ENCODE measurements around the gene COQ8A. TPM values are rescaled to one million over a fixed set of nuclear protein-coding genes. Genes with fewer than 3 reads are reported as not detected.

COQ8A gene
- polyA plus RNA-seq, 1 experiment = 5.3 TPM

DNA sequence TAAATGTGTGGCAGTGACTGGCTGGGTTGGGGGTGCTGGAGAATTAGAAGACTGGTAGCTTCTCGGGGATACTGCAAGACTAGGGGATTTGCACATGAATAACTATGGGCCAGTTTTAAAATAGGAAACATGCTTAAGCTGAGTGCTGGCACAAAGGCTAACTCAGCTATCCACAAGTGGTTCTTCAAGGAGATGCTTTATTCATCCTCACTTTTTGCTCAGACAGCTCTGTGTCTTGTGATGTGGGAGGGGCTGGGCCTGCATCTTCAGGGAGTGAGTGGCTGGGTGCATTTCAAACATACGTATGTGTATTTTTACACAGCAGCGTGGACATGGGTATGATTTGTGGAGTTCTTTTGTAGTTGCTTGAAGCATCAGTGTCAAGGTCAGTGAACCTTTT, 2.3 kb downstream of the COQ8A start:
- POLR2A ChIA-PET = no interaction called here
- Histone ChIP-seq H3K27me3 (ENCODE audit: control insufficient read depth, insufficient read depth, low read length) (peaks cover 4% of the 10 kb centered on the region), H3K9me3 (ENCODE audit: control insufficient read depth, insufficient read depth, low read length) (no peaks in the 10 kb centered on the region), H3K4me3 (ENCODE audit: low read depth, low read length) (no peak overlapping the region), H3K27ac (ENCODE audit: low read depth, low read length) (no peak overlapping the region)
- CTCF ChIA-PET = no interaction called here
- TF ChIP-seq, protein P1, sequence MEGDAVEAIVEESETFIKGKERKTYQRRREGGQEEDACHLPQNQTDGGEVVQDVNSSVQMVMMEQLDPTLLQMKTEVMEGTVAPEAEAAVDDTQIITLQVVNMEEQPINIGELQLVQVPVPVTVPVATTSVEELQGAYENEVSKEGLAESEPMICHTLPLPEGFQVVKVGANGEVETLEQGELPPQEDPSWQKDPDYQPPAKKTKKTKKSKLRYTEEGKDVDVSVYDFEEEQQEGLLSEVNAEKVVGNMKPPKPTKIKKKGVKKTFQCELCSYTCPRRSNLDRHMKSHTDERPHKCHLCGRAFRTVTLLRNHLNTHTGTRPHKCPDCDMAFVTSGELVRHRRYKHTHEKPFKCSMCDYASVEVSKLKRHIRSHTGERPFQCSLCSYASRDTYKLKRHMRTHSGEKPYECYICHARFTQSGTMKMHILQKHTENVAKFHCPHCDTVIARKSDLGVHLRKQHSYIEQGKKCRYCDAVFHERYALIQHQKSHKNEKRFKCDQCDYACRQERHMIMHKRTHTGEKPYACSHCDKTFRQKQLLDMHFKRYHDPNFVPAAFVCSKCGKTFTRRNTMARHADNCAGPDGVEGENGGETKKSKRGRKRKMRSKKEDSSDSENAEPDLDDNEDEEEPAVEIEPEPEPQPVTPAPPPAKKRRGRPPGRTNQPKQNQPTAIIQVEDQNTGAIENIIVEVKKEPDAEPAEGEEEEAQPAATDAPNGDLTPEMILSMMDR (IDR thresholded peaks at IDR 0.05; ENCODE audit: low read depth, low read length) = no peak
- no peak for DNase-seq (ENCODE audit: low read depth, low spot score)

DNA sequence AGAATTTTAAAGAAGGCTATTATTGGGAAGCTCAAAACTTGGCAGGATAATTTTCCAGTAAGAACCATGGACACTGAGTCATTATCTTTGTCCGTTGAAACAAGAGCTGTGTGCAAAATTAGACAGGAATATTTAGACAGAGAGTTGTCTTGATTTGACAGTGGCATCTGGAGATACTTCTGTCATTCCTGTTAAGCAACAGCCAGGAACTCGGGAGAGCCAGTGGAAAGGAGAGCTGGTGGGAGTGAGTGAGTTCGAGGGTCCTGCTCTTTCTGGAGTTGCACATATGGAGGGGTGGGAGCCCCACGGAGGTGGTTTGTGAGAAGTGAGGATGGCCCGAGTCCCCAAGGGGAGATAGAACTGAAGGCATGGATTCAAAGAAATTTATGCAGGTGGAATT, 3.1 kb downstream of the COQ8A start:
- H3K4me3 ChIP-seq (ENCODE audit: low read depth, low read length) = no peak overlapping the region
- CTCF ChIA-PET = no interaction called here
- H3K27me3 ChIP-seq (ENCODE audit: control insufficient read depth, insufficient read depth, low read length) = peaks cover 4% of the 10 kb centered on the region
- POLR2A ChIA-PET = no interaction called here
- H3K27ac ChIP-seq (ENCODE audit: low read depth, low read length) = no peak overlapping the region
- TF ChIP-seq, protein P1 (IDR thresholded peaks at IDR 0.05; ENCODE audit: low read depth, low read length) = no peak
- H3K9me3 ChIP-seq (ENCODE audit: control insufficient read depth, insufficient read depth, low read length) = no peaks in the 10 kb centered on the region
- DNase-seq (ENCODE audit: low read depth, low spot score) = no peak

DNA sequence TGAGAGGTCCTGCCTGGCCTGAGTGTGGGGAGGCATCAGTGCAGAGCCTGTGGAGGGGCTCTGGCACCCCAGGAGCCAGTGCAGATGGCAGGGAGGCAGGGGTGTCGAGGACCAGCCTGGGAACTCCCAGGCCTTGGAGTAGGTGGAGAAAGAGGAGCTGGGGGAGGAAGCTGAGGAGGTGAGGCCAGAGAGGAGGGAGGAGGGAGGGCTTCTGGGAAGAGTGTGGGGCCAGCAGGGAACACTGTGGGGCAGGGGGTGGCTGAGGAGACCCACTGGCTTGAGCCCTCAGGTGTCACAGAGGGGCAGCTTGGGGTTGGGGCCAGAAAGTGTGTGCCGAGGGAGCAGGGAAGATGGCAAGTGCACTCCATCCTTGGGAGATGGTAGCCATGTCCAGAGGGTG, 3.8 kb downstream of the COQ8A start:
- Histone ChIP-seq H3K9me3 (ENCODE audit: control insufficient read depth, insufficient read depth, low read length) (no peaks in the 10 kb centered on the region), H3K27ac (ENCODE audit: low read depth, low read length) (no peak overlapping the region), H3K27me3 (ENCODE audit: control insufficient read depth, insufficient read depth, low read length) (peaks cover 4% of the 10 kb centered on the region), H3K4me3 (ENCODE audit: low read depth, low read length) (no peak overlapping the region)
- DNase-seq (ENCODE audit: low read depth, low spot score) = no peak
- POLR2A ChIA-PET = no interaction called here
- CTCF ChIA-PET = no interaction called here
- TF ChIP-seq, protein P1 (IDR thresholded peaks at IDR 0.05; ENCODE audit: low read depth, low read length) = no peak

DNA sequence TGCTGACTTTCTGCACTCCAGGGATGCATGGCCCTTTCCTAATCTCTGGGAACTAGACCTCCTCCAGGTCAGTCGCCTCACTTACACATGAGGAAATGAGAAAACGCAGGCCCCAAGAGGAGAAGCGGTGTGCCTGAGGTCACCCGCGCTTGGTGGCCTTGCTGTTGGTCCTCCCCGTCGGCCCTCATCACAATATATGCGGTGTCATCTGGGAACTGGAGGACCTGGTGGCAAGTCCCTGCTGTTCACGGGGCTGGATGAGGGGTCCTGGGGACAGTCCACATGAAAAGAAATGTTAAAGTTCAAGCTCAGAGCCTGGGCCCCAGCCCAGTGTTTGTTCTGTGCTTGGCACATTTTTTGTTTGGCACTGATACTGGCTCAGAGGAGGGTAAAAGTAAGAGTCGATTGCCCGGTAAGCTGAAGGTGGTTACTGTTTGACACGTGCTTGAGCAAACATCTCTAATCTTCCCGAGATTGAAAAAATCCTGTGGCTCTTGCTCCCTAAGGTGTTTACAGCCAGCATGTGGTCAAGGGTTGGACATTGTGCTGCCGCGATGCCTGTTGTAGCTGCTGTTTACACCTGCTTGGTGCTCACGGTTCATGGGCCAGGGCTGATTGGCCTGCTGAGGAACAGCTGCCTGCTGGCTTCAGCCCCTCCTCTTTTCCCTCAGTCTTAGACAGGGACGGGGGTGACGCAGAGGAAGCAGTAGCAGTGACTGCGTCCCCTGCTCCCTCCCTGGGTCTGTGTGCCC, 5.2 kb downstream of the COQ8A start:
- ChIA-PET CTCF (interaction anchor here (0.5 kb wide), 1 partner anchor 14 kb away, joined by 5 read pairs; no protein-coding TSS in a partner anchor), POLR2A (no interaction called here)
- peaks cover 4% of the 10 kb centered on the region for H3K27me3 ChIP-seq (ENCODE audit: control insufficient read depth, insufficient read depth, low read length)
- H3K9me3 ChIP-seq (ENCODE audit: control insufficient read depth, insufficient read depth, low read length) = no peaks in the 10 kb centered on the region
- TF ChIP-seq, protein P1 (IDR thresholded peaks at IDR 0.05; ENCODE audit: low read depth, low read length) = no peak
- no peak overlapping the region for H3K27ac ChIP-seq (ENCODE audit: low read depth, low read length)
- no peak overlapping the region for H3K4me3 ChIP-seq (ENCODE audit: low read depth, low read length)
- DNase-seq (ENCODE audit: low read depth, low spot score) = no peak

DNA sequence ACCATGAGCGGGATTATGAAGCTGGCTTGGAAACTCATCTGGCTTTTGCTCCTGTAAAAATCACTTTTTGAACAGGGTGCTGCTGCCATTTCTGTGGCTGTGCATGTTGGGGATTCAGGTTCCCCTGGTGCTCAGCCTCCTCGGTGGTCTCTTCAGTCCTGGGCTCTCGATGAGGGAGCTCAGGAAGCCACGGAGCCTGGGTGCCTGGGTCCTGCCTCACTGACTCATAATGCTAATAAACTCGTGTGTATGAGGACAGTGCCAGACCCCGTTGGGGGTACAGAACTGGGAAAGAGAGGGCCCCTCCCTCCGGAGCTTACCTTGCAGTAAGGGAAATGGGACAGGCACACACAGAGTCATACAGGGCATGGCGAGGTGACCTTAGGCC, 5.8 kb downstream of the COQ8A start:
- no peak overlapping the region for H3K27ac ChIP-seq (ENCODE audit: low read depth, low read length)
- CTCF ChIA-PET = interaction anchor here (0.5 kb wide), 1 partner anchor 15 kb away, joined by 5 read pairs; no protein-coding TSS in a partner anchor

More for the DNA sequence above, 5.8 kb downstream of the COQ8A start:
- Histone ChIP-seq H3K9me3 (ENCODE audit: control insufficient read depth, insufficient read depth, low read length) (no peaks in the 10 kb centered on the region), H3K27me3 (ENCODE audit: control insufficient read depth, insufficient read depth, low read length) (peaks cover 4% of the 10 kb centered on the region), H3K4me3 (ENCODE audit: low read depth, low read length) (no peak overlapping the region)
- TF ChIP-seq, protein P1 (IDR thresholded peaks at IDR 0.05; ENCODE audit: low read depth, low read length) = no peak
- no peak for DNase-seq (ENCODE audit: low read depth, low spot score)
- POLR2A ChIA-PET = no interaction called here
